ENCODE results near the gene ZFHX3.

The ZFHX3 gene

DNA sequence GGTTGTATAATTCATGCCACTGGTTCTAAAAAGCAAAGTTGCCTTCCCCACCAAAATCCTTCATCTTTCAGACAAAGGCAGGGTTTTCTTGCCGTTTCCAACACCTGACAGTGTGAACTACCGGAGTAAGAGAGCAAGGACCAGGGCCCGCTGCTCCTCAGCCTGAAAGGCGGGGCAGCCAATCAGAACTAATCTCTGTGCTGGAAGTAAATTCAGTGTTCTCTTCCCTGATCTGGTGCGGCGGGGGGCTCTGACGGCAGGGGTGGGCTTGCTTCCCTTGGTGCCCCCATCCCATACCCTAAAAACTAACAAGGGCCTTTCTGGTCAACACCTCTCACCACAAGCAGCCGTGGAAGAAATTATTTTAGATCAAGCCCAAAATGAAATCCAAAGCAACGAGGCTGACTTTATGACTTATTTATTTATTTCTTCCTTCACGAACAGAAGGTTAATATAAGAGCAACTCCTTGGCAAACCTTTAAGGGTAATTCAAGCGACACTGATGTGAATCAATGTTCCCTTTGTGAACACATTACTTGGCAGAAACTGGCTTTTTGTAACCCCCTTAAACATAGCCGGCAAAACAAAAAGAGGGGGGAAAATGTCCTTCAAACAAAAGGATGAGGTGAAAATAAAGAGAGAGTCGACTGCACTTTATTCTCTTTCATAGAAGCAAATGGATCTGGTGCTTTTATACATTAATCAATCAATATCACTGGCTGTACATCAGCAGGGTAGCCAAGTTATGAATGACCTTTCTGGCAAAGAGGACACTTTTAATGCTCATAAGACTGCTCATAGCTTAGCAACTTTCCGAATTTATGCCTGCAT, 189.9 kb downstream of the ZFHX3 start:
- in situ Hi-C loops (cut with HindIII; ENCODE audit: low pct_ligation_motif_present, low pct_unique_long_range_greater_than_20kb, low sequenced_read_pairs), result no loop called here
- no peak for DNase-seq

DNA sequence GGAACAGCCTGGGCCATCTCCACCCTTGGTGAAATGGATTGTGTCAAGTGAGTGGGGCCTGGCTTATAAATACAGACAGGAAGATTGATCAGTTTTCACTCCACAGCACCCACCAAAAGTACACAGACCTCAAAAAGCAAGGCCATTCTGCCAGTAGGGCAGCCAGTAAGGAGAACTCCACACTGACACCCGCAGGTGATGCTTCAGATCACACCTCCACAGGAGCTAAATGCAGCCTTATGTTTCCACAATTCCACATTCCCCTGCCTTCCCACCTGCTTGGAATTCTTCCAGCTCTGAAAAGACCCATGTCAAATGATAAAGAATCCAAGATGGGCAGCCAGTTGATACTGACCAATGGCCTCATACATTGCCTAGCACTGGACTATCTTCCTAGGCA, 191.1 kb downstream of the ZFHX3 start:
- DNase-seq, result peak; percentile 58
- in situ Hi-C loops (cut with HindIII; ENCODE audit: low pct_ligation_motif_present, low pct_unique_long_range_greater_than_20kb, low sequenced_read_pairs), result no loop called here

DNA sequence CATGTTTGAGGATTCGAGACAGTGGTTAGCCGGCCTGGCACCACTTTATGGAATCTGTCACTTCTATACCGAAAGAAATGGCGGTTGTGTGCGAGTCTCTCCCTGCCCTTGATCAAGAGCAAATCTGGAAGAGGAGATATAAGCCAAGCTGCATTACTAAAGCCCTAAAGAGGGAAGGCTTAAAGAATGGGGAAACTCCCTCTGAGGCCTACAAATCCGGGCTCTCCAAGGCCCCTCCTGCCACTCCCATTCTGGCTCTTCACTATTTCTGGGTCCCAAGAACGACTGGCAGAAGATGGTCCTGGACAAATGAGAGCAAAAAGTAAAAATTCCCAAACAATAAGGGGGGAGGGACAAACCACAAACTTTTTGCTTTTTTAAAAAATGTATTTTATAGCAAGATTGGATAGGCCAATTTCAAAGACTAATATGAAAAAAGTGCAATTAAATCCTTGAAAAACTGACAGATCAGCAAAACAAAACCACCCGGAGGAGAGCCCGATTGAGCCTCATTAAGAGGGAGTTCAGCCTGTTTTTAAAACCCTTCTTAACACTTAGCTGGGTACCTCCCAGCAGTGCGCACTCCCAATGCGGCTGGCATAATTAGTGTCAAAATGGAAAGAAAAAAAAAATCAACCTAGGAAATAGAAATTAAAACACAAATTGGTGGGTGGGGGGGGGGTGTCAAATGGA, 193.5 kb downstream of the ZFHX3 start:
- no peak for DNase-seq
- in situ Hi-C loops (cut with HindIII; ENCODE audit: low pct_ligation_motif_present, low pct_unique_long_range_greater_than_20kb, low sequenced_read_pairs), result no loop called here

- in situ Hi-C loops (cut with HindIII; ENCODE audit: low pct_ligation_motif_present, low pct_unique_long_range_greater_than_20kb, low sequenced_read_pairs), result no loop called here
- DNase-seq, result no peak
These were observed 194.2 kb downstream of the ZFHX3 start for GRCh38 chr16:72853575-72854266.

- in situ Hi-C loops (cut with HindIII; ENCODE audit: low pct_ligation_motif_present, low pct_unique_long_range_greater_than_20kb, low sequenced_read_pairs), result no loop called here
These were observed 195.5 kb downstream of the ZFHX3 start for GRCh38 chr16:72852421-72852820.

DNA sequence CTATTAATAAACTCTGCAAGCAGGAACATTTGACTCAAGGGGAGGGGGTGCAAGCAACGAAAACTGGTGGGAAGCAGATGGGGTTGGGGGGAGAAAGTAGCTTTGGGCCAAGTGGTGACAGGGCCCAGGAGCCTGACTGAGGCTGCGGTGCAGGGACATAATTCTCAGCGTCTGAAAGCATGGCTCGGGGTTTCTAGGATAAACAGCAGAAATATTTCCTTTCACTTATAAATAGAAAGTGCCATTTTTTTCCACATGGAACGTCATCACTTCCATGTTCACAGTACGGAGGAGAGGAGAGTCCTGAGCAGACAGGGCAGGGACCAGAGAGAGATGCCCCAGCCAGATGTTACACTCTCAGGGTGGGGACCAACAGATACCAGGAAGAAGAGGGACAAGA, 197.1 kb downstream of the ZFHX3 start:
- in situ Hi-C loops (cut with HindIII; ENCODE audit: low pct_ligation_motif_present, low pct_unique_long_range_greater_than_20kb, low sequenced_read_pairs), result no loop called here
- no peak for DNase-seq

More at GRCh38 chr16:72852421-72852820, 195.5 kb downstream of the ZFHX3 start:
- DNase-seq, result no peak

DNA sequence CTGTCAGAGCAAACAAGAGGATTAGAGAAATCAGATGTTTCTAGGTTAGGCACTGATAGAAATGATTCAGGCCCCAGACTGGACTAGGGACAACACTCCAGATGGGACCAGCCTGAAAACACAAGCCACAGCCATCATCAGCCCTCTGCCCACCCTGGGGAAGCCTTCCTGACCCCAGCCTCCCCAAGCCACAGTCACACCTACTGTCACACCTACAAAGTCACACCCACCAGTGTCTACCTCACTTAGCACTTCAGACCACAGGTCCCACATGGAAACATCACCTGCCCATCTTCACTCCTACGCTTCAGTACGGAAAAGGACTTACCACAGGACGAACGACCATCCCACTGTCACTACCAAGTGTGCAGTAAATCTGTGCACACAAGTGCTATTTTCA, 197.9 kb downstream of the ZFHX3 start:
- DNase-seq, result no peak
- in situ Hi-C loops (cut with HindIII; ENCODE audit: low pct_ligation_motif_present, low pct_unique_long_range_greater_than_20kb, low sequenced_read_pairs), result no loop called here

GRCh38 chr16:72848759-72849664, 198.9 kb downstream of the ZFHX3 start:
- peak; percentile 94 for DNase-seq
- in situ Hi-C loops (cut with HindIII; ENCODE audit: low pct_ligation_motif_present, low pct_unique_long_range_greater_than_20kb, low sequenced_read_pairs), result no loop called here

DNA sequence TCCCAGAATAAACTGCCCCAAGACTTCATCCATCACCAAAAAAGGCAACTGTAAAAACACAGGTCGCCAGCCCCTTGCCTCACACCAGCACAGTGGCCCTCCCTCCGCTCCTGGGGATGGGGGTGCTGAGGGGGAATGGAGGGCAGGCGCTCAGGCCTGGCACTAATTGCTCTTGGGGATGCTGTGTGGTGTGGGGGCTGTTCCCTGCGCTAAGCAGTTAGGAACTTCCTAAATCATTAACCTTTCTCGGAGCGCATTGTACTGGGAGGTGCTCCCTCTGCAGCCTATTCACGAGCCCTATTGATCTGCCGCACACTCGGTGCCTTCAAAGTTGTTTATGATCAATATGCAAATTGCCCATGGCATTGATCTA, 199.9 kb downstream of the ZFHX3 start:
- in situ Hi-C loops (cut with HindIII; ENCODE audit: low pct_ligation_motif_present, low pct_unique_long_range_greater_than_20kb, low sequenced_read_pairs), result no loop called here
- peak; percentile 69 for DNase-seq

- DNase-seq, result peak; percentile 71
- in situ Hi-C loops (cut with HindIII; ENCODE audit: low pct_ligation_motif_present, low pct_unique_long_range_greater_than_20kb, low sequenced_read_pairs), result no loop called here
These were observed 200.5 kb downstream of the ZFHX3 start for GRCh38 chr16:72847187-72848027.

DNA sequence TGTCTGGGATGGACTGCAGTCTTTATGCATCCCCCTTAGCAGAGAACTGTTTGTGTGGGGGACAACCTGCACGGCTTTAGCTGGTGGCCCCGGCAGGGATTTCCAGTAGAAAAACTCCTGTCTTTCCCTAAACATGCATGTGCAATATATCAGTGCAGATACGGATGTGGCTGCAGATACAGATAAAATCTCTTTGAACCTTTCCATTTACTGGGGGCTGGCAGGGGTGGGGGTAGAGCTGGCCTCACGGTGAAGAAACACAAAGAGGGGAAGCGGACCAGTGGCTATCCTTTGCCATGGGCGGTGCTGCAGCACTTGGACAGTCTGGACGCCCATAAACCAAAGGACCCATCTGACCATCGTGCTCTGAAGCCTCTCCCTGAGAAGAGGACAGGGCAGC, 201.3 kb downstream of the ZFHX3 start:
- in situ Hi-C loops (cut with HindIII; ENCODE audit: low pct_ligation_motif_present, low pct_unique_long_range_greater_than_20kb, low sequenced_read_pairs), result no loop called here

GRCh38 chr16:72845322-72846020, 202.5 kb downstream of the ZFHX3 start:
- in situ Hi-C loops (cut with HindIII; ENCODE audit: low pct_ligation_motif_present, low pct_unique_long_range_greater_than_20kb, low sequenced_read_pairs), result no loop called here
- DNase-seq, result no peak

More for the DNA sequence above, 201.3 kb downstream of the ZFHX3 start:
- DNase-seq, result no peak

DNA sequence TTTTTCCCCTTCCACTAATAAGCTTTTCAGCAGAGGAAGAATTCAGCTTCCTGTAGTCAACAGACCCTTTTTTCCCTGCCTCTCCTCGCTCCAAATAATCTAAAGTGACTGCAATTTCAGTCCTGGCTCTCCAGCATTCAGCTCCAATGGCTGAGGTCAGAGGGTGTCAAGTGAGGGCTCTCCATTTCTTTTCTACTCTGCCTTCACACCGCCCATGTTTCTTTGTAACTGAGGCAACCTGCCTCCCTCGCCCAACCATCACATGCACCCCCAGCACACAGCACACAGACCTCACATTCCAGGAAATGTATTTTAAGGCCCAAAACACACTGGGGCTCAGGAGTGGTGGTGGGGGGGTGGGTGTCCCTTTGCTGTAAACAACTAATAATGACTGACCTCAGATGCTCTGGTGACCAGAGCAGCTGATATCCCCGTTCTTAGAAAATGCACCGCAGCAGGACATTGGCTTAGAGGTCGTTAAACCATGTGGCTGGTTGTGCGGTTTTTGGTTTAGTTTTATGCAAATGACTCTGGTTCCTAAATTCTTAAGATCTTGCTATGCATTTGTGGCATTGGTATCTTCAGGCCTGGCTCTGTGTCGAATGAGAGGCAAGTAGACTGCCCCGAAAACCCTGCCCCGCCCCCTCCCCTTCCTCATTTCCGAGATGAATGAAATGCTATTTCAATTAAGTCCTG, 203.6 kb downstream of the ZFHX3 start:
- in situ Hi-C loops (cut with HindIII; ENCODE audit: low pct_ligation_motif_present, low pct_unique_long_range_greater_than_20kb, low sequenced_read_pairs), result no loop called here
- no peak for DNase-seq

- no peak for DNase-seq
- in situ Hi-C loops (cut with HindIII; ENCODE audit: low pct_ligation_motif_present, low pct_unique_long_range_greater_than_20kb, low sequenced_read_pairs), result no loop called here
These were observed 206.4 kb downstream of the ZFHX3 start for GRCh38 chr16:72841506-72841905.

DNA sequence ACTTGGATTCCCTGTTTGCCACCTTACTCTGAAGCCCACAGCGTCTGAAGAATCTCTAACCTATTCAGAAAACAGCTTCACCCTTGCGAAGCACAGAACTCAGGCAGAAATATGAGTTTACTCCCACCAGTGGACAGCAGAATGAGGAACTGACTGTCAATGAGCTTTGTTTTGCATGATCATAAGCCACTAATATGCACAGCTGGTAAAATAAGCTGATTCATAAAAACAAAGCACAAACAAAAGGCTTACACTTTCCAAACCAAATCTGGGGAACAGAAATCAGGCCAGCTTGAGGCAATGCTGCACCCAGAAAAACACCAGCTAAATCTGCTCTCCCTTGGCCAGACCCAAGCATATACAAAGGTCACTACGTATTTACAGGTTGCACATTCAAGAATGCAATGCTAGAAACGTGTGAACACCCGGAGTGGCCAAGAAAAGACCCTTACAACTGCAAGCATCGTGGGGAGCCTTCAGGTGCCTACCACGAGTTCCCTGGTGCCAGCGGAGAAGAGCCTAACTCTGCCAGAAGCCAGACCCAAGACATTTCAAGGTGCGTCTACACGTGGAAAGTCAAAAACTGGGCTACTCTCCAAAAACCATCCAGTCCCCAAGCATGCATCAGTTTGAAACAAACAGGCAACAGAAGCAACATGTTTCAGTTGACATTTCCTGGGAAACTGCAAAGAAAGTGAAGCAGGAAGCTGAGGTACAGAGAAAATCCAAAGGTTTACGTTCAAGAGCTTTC, 207.1 kb downstream of the ZFHX3 start:
- DNase-seq, result no peak
- in situ Hi-C loops (cut with HindIII; ENCODE audit: low pct_ligation_motif_present, low pct_unique_long_range_greater_than_20kb, low sequenced_read_pairs), result no loop called here

DNA sequence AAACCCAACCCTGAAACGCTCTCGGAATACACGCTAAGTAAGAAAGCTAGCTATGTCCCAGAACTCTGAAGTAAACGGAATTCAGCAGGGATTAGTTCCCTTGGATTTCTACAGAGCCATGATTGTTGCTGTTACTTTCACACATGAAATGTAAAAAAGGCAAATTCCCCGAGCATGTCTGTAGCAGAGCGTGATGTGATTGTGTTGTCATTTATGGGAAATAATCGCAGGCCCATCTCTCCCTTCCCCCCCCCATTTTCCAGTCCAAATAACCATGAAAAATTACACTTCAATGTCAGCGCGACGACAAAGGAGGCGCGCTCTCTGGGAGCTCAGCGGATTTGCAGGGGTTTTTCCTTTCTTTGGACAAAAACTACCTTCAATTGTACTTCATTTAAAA, 209.0 kb downstream of the ZFHX3 start:
- in situ Hi-C loops (cut with HindIII; ENCODE audit: low pct_ligation_motif_present, low pct_unique_long_range_greater_than_20kb, low sequenced_read_pairs), result no loop called here
- DNase-seq, result no peak

Data from ACHN (cell line).